HG02571 (cell line): ENCODE data around the gene LYPD3.
"Not testable (repeated sequence)": the region's sequence is repeated elsewhere in the genome, so short reads cannot be mapped to it uniquely, and the experiment has no call there.

Experiments
- ATAC-seq: cut with Tn5 transposase; IDR thresholded peaks from one replicate; pipeline ENCODE4 v1.9.1; 2021; ENCODE audit warnings: mild to moderate bottlenecking, moderate library complexity; ENCODE audit not compliant: unreplicated experiment

LYPD3 gene

DNA sequence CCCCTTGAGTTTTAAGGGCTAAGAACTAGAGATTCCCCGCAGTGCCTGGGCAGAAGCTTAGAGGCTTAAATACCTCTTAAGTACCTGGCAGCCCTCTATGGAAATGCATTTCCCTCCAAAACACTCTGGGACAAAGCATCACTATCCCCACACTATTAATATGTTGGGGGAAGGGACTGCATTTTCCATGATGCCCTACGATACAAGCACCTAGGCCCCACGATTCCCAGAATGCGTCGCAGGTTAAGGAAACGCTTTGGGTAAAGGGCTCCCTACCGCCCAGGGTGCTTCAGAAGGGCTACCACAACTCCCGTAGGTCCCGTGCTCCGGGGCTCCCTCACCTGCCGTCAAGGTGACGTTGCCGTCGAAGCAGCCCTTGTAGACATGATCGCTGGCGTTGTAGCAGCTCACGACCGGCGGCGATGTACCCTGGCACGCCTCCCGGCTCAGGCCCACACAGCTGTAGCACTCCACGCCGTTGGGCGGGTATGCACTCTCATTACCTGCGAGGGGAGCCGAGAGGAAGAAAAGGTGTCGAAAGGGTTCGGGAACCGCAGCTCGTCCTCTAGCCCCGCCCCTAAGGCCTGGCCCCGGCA lies 2.5 kb downstream of the LYPD3 start:
- no peak for ATAC-seq

DNA sequence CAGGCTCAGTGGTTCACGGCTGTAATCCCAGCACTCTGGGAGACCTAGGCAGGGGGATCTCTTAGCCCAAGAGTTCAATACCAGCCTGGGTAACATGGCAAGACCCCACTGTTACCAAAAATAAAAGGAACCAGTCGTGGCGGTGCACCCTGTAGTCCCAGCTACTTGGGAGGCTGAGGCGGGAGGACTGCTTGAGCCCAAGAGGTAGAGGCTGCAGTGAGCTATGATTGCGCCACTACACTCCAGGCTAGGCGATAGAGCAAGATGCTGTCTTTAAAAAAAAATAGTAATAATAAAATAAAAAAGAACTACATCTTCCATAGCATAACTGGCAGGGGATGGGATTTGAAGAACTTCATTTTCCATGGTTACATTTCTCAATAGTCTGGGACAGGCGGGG lies 3.0 kb downstream of the LYPD3 start:
- no peak for ATAC-seq

DNA sequence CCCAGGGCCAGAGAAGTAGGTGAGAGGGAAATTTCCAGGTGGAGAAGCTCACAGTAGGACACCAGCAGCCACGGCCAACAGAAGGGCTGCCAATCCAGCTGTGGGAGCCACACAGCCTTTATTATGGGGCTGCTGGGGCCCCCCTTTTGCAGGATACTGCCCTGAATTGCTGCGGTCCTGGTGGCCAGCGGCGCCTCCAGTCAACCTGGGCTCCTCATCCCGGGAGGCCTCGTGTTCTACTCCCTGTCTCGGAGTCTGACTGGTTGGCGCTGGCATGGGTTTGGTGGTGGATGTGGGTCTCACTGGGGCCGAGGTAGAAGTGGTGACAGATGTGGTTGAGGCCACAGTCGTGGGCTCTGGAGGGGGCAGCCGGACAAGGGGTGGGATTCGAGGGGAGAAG lies 4.1 kb downstream of the LYPD3 start:
- no peak for ATAC-seq

DNA sequence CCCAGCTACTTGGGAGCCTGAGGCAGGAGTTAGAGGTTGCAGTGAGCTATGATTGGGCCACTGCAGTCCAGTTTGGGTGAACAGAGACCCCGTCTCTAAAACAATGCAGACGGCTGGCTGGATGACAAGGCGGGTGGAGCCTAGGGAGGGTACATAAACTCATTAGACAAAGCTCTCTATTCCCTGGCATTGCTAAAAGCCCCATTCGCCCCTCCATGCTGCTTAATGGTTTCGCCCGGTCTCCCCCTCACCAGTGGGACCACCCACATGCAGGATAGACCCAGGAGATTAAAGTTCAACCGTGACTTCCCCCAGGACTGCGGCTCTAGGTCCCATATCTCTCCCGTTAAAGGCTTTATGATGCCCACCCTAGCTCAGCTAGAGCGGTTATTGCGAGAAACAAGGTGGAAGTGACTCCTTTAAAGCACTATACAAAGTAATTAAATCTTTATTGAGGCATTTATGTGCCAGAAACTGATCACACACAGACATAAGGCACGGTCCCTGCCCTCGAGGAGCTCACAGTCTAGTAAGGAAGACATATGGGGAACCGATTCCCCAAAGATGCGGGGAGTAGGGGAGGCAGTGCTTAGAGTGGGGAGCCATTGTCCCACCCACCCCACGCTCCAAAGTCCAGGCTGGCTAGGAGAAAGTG lies 4.9 kb downstream of the LYPD3 start:
- ATAC-seq, result no peak

DNA sequence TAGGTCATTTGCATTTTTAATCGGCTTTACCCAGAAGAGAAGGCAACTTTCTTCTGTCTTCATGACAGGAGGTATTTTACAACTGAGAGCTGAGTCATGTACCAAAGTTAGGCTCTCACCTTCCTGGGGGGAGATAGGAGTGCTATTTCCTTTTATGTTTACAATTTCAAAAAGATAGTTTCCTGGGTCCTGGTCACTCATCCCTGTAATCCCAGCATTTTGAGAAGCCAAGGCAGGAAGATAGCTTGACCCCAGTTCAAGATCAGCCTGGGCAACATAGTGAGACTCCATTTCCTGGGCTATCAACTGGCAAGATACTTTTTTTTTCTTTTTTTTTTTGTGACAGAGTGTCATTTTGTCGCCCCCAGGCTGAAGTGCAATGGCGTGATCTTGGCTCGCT lies 7.6 kb downstream of the LYPD3 start:
- ATAC-seq, result no peak

DNA sequence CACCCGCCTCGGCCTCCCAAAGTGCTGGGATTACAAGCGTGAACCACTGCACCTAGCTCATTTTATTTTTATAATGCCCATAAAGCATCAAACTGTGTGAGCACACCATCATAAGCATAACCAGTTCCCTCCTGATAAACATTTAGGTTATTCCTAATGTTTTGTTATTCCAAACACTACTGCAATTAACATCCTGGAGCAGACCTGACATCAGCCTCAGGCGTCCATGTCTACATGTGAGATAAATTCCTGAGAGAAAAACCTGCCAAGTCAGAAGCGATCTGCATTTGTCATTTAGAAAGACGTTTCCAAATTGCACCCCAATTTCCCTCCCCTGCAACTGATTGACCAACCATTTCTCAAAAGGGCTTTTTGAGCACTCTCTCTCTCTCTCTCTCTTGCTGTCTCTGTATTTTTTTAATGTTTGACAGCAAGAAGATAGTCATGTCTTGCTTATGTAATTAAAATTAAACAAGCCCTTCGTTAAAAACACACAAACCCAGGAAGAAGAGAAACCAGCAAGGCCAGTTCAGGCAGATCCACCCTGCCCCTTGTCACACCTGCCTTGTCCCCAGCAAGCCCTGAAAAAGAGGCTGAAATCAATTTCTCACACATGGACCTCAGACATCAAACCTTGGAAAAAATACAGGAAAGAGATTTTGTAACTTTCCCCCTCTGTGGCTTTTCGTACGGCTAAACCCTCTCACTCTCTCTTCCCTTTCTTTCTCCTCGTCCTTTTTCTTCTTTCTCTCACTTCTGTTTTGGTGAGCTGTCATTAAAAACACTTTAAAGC lies 9.9 kb downstream of the LYPD3 start:
- no peak for ATAC-seq

DNA sequence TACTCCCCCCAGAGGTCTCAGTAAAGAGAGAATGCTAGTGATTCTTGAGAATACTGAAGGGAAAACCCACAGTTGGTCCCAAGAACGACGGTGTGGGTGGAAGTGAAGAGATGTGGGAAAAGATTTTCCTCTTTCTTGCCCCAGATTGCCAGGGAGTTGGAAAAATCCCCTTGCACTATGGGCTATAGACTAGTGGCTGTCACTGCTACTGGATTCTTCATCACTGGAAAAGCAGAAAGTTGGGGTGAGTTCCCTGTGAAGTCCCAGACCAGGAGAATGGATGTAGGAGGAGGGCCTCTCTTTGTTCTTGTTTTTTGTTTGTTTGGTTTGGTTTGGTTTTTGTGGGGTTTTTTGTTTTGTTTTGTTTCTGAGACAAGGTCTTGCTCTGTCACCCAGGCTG lies 11.4 kb downstream of the LYPD3 start:
- no peak for ATAC-seq

DNA sequence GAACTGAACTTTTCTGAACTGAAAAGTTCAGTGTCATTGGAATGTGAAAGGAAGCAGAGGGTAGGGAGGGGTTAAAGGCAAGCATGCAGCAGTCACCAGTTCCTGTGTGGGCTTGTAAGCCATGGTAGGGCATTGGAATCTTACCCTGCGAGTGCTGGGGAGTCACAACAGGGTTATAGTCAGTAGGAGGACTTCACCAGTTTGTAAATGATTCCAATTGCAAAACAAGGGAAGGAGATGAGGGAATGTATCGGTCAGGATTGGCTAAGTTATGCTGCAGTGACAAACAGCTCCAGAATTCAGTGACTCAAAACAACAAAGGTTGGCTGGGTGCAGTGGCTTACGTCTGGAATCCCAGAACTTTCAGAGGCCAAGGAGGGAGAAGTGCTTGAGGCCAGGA lies 12.8 kb downstream of the LYPD3 start:
- ATAC-seq, result no peak

DNA sequence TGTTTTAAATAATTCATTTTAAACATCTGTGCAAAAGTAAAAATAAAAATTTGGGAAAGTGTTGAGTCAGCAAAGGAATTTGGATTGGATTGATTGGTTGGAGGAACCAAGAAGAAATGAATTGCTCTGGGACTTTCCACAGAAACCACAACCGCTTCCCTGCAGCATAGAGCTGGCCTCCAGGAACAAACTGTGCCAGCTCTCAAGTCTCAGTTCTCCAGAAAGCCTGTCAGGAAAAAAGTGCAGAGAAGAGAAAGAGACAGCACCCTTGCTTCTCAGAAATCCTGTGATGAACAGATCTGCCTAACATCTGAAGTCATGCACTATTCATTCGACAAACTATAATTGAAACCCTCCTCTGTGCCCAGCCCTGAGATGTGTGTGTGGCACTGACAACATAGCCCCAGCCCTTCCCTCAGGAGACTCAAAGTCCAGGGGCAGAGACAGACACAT lies 14.8 kb downstream of the LYPD3 start:
- ATAC-seq, result no peak

DNA sequence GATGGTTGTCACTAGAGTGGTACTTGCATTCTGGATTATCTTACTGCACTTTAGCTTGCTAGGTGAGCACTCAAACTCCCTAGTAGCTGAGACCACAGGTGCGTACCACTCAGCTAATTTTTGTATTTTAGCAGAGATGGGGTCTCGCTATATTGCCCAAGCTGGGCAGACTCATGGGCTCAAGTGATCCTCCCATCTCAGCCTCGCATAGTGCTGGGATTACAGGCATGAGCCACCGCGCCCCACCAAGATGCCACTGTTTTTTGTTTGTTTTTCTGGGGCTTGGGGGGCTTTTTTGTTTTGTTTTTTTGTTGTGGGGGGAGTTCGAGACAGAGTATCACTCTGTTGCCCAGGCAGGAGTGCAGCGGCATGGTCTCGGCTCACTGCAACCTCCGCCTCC lies 17.8 kb downstream of the LYPD3 start:
- ATAC-seq, result no peak

DNA sequence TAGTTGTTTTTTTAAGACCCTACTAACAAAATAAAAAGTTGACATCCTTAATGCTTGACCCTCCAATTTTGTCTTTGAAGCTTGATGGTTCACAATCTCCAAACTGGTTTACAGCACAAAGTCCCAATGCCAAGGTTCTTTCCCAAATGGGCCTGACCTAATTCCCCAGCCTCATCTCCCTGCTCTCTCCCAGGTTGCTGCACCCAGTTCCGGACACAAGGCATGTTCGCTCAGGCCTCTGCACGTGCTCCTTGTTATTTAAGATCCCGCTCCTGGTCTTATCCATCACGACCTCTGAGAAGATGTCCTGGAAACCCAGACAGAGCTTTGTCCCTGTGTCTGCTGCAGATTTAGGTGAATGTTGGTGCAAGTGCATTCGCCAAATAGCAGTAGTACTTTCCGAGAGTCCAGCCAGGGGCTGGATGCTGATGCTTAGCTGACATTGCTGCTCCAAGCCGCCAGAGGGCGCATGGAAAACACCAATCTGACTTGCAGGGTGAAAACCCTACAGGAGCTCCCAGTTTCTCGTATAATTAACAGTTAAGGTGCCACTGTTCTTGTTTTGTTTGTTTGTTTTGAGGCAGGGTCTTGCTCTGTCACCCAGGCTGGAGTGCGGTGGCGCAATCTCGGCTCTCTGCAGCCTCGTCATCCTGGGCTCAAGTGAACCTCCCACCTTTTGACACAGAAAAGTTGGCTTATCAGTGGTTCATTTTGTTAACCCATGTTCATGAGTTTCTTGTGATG lies 18.5 kb downstream of the LYPD3 start:
- no peak for ATAC-seq

DNA sequence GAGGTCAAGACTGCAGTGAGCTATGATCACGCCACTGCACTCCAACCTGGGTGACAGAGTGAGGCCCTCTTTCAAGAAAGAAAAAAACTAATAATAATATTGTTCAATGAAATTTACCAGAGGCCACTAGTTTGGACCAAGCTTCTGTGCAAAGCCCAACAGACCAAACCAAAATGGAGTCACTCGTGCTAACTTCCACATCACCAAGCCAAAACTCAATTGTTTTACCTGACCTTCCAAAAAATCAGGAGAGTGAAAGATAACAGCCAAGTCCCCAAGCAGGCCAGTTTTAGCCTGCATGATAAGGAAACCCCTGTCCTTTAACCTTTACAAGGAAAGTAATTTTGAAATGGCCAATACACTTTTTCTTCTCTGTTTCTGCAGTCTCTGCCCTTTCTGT lies 20.0 kb downstream of the LYPD3 start:
- ATAC-seq, result no peak

DNA sequence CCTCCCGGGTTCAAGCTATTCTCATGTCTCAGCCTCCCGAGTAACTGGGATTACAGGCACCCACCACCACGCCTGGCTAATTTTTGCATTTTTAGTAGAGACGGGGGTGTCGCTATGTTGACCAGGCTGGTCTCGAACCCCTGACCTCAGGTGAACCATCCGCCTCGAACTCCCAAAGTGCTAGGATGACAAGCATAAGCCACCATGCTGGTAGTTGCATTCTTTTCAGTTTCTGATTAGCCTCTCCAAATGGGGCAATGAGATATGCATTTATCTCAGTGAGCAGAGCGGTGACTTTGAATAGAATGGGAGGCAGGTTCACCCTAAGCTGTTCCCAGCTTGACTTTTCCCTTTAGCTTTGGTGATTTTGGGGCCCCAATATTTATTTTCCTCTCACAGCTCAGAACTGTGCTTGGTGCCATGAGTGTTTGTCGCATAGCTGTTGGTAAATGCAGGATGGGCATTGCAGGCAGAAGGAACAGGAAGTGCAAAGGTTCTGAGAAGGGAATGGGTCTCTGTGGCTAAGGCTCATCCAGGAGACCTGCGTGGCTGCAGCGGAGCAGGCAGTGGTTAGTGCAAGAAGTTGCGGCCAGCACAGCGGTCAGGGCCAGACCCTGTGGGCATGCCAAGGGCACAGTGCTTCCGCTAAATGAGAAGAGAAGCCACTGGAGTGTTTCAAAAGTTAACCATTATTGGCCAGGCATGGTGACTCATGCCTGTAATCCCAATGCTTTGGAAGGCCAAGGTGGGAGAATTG lies 20.7 kb downstream of the LYPD3 start:
- no peak for ATAC-seq

DNA sequence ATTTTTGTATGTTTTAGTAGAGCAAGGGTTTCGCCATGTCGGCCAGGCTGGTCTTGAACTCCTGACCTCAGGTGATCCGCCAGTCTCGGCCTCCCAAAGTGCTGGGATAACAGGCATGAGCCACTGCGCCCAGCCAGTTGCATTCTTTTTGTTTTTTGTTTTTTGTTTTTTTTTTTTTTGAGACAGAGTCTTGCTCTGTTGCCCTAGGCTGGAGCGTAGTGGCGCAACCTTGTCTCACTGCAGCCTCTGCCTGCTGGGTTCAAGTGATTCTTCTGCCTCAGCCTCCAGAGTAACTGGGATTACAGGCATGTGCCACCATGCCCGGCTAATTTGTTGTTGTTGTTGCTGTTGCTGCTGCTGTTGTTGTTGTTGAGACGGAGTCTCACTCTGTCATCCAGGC lies 21.3 kb downstream of the LYPD3 start:
- not testable (repeated sequence) for ATAC-seq

DNA sequence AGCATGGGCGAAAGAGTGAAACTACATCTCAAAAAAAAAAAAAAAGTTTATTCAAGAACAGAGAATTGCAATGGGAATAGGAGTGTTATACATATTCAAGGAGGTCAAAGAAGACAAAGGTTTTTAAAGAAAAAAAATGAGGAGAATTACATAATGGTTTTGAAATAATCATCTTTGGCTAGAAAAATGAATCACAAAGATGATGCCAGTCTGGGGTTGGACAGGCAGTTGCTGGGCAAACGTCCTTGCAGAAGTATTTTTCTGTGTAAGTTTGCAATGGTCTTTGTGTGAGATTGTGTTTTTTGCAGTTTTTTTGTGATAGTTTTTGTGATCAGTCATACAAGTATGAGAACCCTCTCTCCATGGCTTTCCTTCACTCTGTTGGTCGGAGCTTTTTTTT lies 23.7 kb downstream of the LYPD3 start:
- ATAC-seq, result no peak

DNA sequence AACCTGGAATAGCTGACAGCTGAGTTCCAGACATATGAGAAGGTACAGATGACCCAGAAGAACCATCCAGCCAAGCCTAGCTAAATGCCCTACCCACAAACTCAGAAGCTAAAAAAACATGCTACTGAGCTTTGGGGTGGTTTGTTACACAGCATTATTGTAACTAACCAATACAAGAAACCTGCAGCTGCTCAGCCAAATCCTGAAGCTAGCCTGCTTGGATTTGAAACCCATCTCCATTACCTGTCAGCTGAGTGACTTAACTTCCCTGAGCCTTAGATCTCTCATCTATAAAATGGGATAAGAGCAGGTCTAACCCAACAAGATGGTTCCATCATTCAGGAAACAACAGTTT lies 25.7 kb downstream of the LYPD3 start:
- no peak for ATAC-seq

DNA sequence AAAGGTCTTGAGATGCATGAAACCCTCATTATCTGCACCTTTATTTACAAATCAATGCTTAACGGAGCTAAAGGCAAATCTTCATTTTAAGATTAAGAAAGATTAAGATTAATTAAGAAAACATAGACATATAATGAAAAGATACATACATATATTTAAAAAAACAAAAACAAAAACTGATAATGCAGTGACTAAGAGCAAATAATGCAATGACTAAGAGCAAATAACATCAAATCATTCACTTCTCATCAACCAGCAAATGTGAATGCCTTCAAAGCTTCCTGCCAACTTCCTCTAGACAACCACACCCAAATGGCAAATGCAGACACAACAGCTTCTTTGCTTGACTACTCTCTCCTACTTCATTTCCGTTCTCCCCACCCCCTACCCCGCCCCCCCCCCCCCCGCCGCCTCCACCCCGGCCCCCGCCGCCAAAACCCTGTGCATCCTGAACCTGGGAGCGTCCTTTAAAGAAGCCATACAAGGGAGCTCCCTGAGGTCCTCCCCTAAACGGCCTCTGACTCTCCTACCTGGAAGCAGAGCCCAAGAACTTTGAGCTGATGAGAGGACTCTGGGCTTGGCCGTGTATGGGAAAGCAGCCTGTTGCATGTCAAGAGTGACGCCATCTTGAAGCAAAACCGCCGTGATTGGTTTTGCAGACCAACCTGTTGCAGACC lies 26.2 kb downstream of the LYPD3 start:
- no peak for ATAC-seq

DNA sequence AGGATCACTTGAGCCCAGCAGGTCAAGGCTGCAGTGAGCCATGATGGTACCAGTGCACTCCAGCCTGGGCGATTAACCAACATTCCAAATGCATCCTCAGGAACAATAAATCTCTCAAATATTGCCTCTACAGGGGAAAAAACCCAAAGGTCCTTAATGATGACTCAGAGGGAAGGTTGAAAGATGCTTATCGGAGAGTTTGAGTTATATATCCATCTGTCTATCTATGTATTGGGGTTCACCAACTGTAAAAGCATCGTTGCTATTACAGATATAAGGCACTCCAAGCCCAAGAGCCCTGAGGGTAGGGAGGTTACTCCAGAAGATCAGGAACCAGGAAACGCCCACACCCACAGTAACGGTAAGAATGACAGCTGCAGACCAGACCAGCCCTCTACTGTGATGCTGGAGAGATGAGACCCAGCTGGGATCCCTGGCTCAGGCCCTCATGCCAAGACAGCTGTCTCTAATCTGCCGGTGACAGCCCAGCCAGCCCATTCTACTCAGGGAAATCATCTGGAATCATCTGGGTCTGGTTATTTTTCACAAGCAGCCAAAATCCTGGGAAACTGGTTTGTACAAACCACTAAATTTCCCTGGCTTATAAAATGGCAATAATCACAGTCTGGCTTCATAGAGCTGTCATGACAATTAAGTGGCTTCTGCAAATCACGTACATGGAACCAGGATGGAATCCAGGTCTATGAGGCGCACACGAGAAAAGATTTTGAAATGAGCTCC lies 26.9 kb downstream of the LYPD3 start:
- ATAC-seq, result no peak

DNA sequence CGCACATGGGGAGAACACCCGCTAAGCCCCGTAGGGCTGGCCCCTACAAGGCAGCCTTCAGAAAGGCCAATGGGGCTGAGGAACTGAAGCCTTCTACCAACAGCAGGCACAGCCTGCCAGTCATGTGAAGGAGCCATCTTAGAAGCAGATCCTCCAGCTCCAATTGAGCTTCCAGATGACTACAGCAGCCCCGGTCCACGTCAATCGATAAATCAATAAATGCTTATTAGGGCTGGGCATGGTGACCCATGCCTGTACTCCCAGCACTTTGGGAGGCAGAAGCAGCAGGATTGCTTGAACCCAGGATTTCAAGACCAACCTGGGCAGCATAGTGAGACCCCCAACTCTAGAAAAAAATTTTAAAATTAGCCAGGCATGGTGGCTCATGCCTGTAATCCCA lies 27.7 kb downstream of the LYPD3 start:
- no peak for ATAC-seq

DNA sequence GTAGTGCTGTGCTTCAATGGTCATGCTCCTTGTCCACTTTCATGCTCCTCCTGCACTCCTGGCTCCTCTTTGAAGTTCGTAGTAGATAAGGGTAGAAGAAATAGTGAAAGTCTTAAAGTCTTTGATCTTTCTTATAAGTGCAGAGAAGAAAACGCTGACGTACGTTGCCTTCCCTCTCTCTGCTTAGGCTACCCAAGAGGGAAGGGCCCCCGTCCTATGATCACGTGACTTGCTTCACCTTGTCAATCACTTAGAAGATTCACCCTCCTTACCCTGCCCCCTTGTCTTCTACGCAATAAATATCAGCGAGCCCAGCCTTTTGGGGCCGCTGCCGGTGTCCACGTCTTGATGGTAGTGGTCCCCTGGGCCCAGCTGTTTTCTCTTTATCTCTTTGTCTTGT lies 28.1 kb downstream of the LYPD3 start:
- ATAC-seq, result not testable (repeated sequence)
